Measurements from ENCODE around the gene CHMP3.

DNA sequence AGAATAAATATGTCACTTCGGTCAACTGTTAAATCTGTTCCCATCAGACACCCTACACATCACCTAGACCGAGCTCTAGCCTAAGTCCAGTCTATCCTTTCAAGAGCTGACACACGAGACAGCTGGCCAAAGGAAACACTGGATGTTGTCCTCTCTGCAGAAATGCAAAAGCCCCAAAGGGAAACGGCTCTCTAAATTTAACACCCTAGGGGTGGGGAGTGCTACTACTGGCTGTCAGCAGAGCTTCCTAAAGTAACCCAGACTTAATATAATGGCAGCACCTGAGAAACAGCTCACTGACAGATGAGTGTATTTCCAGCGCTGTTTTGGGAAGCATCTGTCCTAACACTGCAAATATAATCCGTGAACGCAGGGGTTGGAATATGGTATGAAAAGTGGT lies 55.6 kb downstream of the CHMP3 start:
- TF ChIP-seq, protein P1, sequence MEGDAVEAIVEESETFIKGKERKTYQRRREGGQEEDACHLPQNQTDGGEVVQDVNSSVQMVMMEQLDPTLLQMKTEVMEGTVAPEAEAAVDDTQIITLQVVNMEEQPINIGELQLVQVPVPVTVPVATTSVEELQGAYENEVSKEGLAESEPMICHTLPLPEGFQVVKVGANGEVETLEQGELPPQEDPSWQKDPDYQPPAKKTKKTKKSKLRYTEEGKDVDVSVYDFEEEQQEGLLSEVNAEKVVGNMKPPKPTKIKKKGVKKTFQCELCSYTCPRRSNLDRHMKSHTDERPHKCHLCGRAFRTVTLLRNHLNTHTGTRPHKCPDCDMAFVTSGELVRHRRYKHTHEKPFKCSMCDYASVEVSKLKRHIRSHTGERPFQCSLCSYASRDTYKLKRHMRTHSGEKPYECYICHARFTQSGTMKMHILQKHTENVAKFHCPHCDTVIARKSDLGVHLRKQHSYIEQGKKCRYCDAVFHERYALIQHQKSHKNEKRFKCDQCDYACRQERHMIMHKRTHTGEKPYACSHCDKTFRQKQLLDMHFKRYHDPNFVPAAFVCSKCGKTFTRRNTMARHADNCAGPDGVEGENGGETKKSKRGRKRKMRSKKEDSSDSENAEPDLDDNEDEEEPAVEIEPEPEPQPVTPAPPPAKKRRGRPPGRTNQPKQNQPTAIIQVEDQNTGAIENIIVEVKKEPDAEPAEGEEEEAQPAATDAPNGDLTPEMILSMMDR (IDR thresholded peaks at IDR 0.05): no peak
- TF ChIP-seq EZH2phosphoT487 (IDR thresholded peaks at IDR 0.05): no peak
- no peak for TF ChIP-seq EZH2 (IDR thresholded peaks at IDR 0.05)

All from neural progenitor cell (in vitro differentiated cells).